Mucosa of descending colon (tissue), 3 donors: Measurements from ENCODE around the gene POLR2A. TPM values are rescaled to one million over a fixed set of nuclear protein-coding genes. Genes with fewer than 3 reads are reported as not detected.
"Not testable (repeated sequence)": the region's sequence is repeated elsewhere in the genome, so short reads cannot be mapped to it uniquely, and the experiment has no call there.

Experiments
- ATAC-seq: fragments of 200-7000 bp; cut with Tn5 transposase; one replicate; pipeline ENCODE4 v1.9.1; 2020; ENCODE audit warnings: mild to moderate bottlenecking, moderate library complexity
- DNase-seq, 3 donors: peaks; one replicate each; pipeline ENCODE4 v3.0.0-alpha.2; 2020
- H3K36me3 ChIP-seq: fragments of 200-600 bp; one replicate; pipeline ENCODE4 v1.8.0; 2021; ENCODE audit warnings: low read depth, mild to moderate bottlenecking
- H3K4me1 ChIP-seq: fragments of 200-600 bp; one replicate; pipeline ENCODE4 v1.8.0; 2021; ENCODE audit warnings: low read depth, mild to moderate bottlenecking
- H3K4me3 ChIP-seq: fragments of 200-600 bp; one replicate; pipeline ENCODE4 v1.8.0; 2021; ENCODE audit warnings: mild to moderate bottlenecking
- H3K9me3 ChIP-seq: fragments of 200-600 bp; one replicate; pipeline ENCODE4 v1.8.0; 2021; ENCODE audit warnings: mild to moderate bottlenecking
- CTCF ChIP-seq: fragments of 200-600 bp; IDR thresholded peaks from one replicate; pipeline ENCODE4 v1.8.0; 2022; ENCODE audit warnings: antibody characterized with exemption, mild to moderate bottlenecking
- intact Hi-C, 2 donors: fragments of 100-400 bp; cut with DNase I in 1 of 2; cut with micrococcal nuclease in 1 of 2; formaldehyde crosslinking; loops; one replicate each; pipeline versions ENCODE4 v1.11.0 to v1.11.1; 2022; cut with DNase I, micrococcal nuclease
- total RNA-seq, 3 donors: library from RNA; stranded (reverse); fragmentation: NEBNext Ultra II Directional in 2 of 3; extraction: Animal tissue kit (Norgen Biotek cat#: 25700) in 2 of 3; gene quantifications; one replicate each; pipeline versions ENCODE4 v1.2.1 to v1.2.4, GENCODE V29; 2021 to 2023
- donor health status: DM: no; HTN: no; CAD: no; lungs with moderate emphysema.
- donor health status: DM: no; HTN: no; CAD: no.
- donor health status: DM: no; HTN: yes; CAD: no.

Gene POLR2A
- total RNA-seq, 3 donors from 2014 or later = 101 to 124 (median 118) TPM

DNA sequence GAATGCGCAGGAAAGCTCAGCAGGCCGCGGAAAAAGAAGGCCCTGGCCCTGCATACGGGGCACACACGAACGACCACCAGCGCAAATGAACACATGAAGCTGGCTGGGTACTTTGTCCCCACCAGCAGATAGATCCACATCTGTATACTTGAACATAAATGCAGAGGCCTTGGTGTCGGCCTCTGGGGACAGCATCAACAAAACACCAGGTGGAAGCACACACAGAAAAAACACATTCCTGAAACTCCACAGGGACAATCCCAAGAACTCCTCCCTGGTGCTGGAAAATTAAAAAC, 4.1 kb upstream of the POLR2A start:
- ATAC-seq (no peak), DNase-seq (no peak)
- Histone ChIP-seq H3K4me3 (peak overlapping the region; percentile 80), H3K36me3 (no peaks in the 10 kb centered on the region), H3K9me3 (no peaks in the 10 kb centered on the region), H3K4me1 (peaks cover 23% of the 10 kb centered on the region)
- intact Hi-C loops = no loop called here
- no peak for TF ChIP-seq CTCF

DNA sequence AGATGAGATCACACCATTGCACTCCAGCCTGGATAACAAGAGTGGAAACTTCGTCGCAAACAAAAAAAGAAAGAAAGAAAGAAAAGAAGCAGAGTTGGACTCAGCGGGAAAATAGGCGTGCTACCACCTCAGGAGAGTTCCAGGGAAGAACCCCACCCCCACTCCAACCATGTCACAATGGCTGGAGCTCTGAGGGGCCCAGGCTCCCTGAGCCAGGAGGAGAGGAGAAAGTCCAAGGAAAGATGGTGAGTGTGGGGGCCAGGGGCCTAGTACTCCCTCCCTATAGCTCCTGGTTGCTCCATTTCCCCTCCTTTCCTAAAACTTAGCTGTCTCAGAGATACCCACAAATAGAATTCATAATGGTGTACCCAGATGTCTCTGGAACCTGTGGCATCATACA, 2.9 kb upstream of the POLR2A start, which contains the start of gene SLC35G6:
SLC35G6 (plus strand) TSS at position 172 of the 400 bp plus-strand sequence; CDS start at position 243, 71 bp downstream.
- H3K4me3 ChIP-seq, intact Hi-C loops, ATAC-seq, H3K36me3 ChIP-seq, H3K9me3 ChIP-seq: not testable (repeated sequence)
- peak in 2 of 3 donors; percentile 18 to 19 for DNase-seq
- peaks cover 32% of the 10 kb centered on the region for H3K4me1 ChIP-seq

DNA sequence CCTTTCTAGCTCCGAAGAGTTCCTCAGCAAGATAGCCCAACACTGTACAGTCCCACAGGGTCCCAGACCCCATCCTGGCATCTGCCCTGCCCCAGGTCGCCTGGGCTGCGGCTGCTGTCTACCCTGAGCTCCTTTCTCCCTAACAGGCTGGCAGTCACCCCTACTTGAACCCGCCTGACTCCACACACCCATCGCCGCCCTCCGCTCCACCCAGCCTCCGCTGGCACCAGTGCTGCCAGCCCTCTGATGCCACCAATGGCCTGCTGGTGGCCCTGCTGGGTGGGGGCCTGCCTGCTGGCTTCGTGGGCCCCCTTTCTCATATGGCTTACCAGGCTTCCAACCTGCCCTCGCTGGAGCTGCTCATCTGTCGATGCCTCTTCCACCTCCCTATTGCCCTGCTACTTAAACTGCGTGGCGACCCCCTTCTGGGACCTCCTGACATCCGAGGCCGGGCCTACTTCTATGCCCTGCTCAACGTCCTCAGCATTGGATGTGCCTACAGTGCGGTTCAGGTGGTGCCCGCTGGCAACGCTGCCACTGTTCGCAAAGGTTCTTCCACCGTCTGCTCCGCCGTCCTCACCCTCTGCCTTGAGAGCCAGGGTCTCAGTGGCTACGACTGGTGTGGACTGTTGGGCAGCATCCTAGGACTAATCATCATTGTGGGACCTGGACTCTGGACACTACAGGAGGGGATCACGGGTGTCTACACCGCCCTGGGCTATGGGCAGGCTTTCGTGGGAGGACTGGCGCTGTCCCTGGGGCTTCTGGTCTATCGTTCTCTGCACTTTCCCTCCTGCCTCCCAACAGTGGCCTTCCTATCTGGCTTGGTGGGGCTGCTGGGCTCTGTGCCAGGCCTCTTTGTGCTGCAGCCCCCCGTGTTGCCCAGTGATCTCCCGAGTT, 2.1 kb upstream of the POLR2A start:
- peak in 2 of 3 donors; percentile 52 to 57 for DNase-seq
- H3K36me3 ChIP-seq, intact Hi-C loops, H3K4me3 ChIP-seq, ATAC-seq, H3K9me3 ChIP-seq: not testable (repeated sequence)
- H3K4me1 ChIP-seq = peaks cover 38% of the 10 kb centered on the region

DNA sequence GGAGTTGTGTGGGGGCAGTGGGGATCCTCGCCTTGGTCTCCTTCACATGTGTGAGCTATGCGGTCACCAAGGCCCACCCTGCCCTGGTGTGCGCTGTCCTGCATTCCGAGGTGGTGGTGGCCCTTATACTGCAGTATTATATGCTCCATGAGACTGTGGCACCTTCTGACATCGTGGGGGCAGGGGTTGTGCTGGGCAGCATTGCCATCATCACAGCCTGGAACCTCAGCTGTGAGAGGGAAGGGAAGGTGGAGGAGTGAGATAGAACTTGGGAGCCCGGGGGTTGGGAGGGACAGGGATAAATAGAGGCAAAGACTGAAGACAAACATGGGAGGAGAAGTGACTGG, 1.5 kb upstream of the POLR2A start:
- H3K4me3 ChIP-seq, ATAC-seq, intact Hi-C loops, H3K36me3 ChIP-seq, H3K9me3 ChIP-seq: not testable (repeated sequence)
- DNase-seq = peak in 2 of 3 donors; percentile 25 to 52
- H3K4me1 ChIP-seq = peaks cover 39% of the 10 kb centered on the region

GRCh38 chr17:7483255-7484066, 705 bp upstream of the POLR2A start:
- Histone ChIP-seq H3K36me3 (no peaks in the 10 kb centered on the region), H3K9me3 (no peaks in the 10 kb centered on the region), H3K4me1 (peaks cover 39% of the 10 kb centered on the region), H3K4me3 (peak overlapping the region; percentile 33)
- ATAC-seq (peak; percentile 75), DNase-seq (peak; percentile 92 to 97 (median 97))
- no peak for TF ChIP-seq CTCF
- intact Hi-C loops = no loop called here

DNA sequence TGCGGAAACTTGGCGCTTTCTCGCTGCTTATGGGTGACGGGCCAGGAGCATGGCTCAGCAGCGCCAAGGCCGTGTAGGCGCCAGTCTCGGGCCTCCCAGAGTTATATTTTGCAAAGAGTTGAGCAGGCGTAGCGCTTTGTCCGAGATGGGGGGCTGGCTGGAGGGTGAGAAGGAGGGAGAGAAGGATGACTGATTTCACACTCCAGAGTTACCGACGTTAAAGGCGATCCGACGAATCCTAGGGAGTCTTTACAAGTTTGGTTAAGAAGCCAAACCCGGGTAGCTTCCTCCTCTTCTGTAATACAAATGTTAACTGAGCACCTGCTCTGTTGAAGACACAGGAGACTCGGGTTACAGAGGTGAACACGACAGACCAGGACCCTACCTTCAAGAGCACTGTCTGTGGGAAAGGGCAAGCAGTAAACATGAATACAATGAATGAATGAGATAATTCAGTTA, 782 bp downstream of the POLR2A start:
- DNase-seq (no peak), ATAC-seq (no peak)
- Histone ChIP-seq H3K36me3 (no peaks in the 10 kb centered on the region), H3K4me3 (peak overlapping the region; percentile 38), H3K4me1 (peaks cover 40% of the 10 kb centered on the region), H3K9me3 (no peaks in the 10 kb centered on the region)
- intact Hi-C loops = no loop called here
- TF ChIP-seq CTCF = no peak

DNA sequence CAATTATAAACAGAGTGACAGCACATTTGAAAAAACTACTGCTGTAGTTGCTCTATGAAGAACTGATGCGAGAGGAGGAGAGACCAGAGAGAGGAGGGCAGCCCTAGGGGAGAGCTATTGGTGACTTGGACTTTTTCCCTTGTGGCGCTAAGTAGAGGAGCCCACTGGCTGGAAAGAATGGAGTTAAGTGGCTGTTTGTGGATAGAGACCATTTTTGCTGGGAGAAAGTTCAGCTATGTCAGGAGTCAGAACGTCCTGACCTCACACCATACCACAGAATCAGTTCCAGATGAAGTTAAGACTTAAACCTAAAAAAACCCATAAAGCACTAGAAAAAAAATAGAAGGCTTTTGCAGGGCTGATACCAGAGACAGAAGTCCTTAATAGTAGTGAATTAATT, 2.0 kb downstream of the POLR2A start:
- H3K4me3 ChIP-seq = no peak overlapping the region
- H3K36me3 ChIP-seq = no peaks in the 10 kb centered on the region
- ATAC-seq (no peak), DNase-seq (no peak)
- intact Hi-C loops = no loop called here
- no peaks in the 10 kb centered on the region for H3K9me3 ChIP-seq
- peaks cover 46% of the 10 kb centered on the region for H3K4me1 ChIP-seq
- TF ChIP-seq CTCF = no peak
